Testis (tissue), 3 donors: ENCODE results near the gene PAMR1. TPM values are rescaled to one million over a fixed set of nuclear protein-coding genes. Genes with fewer than 3 reads are reported as not detected.
A peak's percentile ranks its signal among the peaks of the same experiment; 100 is the strongest.

Source experiments
- DNase-seq: peaks from one replicate; pipeline ENCODE4 v3.0.0-alpha.2; 2019
- H3K27ac ChIP-seq, 2 donors: fragments of 200-600 bp; sonication (generic); one replicate each; pipeline ENCODE4 v1.5.1; 2019
- H3K27me3 ChIP-seq: fragments of 200-600 bp; sonication (generic); one replicate; pipeline ENCODE4 v1.5.1; 2019
- H3K36me3 ChIP-seq: fragments of 200-600 bp; sonication (generic); one replicate; pipeline ENCODE4 v1.5.1; 2017; ENCODE audit warnings: low read depth; ENCODE audit errors: missing control alignments
- H3K4me1 ChIP-seq: fragments of 200-600 bp; sonication (generic); one replicate; pipeline ENCODE4 v1.5.1; 2019
- H3K4me3 ChIP-seq, 2 donors: fragments of 200-600 bp; sonication (generic); one replicate each; pipeline ENCODE4 v1.5.1; 2017 to 2019
- H3K9me3 ChIP-seq: fragments of 200-600 bp; sonication (generic); one replicate; pipeline ENCODE4 v1.5.1; 2017
- POLR2A ChIP-seq: fragments of 450-650 bp; IDR thresholded peaks from one replicate; pipeline ENCODE4 v1.6.1; 2017; ENCODE audit warnings: antibody characterized with exemption, mild to moderate bottlenecking, moderate library complexity
- WGBS, 2 donors: methylation state at CpG; one replicate each; pipeline ENCODE4 v1.1.5; 2018; 5-methylcytosine and 5-hydroxymethylcytosine counted together
- intact Hi-C: fragments of 100-400 bp; cut with DNase I; formaldehyde crosslinking; loops from one replicate; pipeline ENCODE4 v1.15.1; 2023; ENCODE audit warnings: low total_unique reads
- polyA plus RNA-seq: library from polyadenylated mRNA; stranded (reverse); fragments of 350-450 nt; fragmentation: Illumina TruSeq; extraction: RNeasy Lipid Tissue Mini Kit (QIAGEN cat#74804); gene quantifications from one replicate; pipeline ENCODE4 v1.2.3, GENCODE V29; 2014; ENCODE audit warnings: low read depth, low replicate concordance; ENCODE audit not compliant: insufficient read depth
- total RNA-seq, 2 donors: library from RNA; depleted of rRNA; stranded (reverse); fragments of >200 nt; gene quantifications; one replicate each; pipeline ENCODE4 v1.2.3, GENCODE V29; 2016
- TF ChIP-seq, protein P1 (sequence below), 3 experiments: fragments of 450-650 bp in 2 of 3; fragments of 200-600 bp in 1 of 3; sonication (generic) in 1 of 3; IDR thresholded peaks; one replicate each; pipeline ENCODE4 v1.5.1; 2016 to 2019; ENCODE audit warnings: antibody characterized with exemption in 3 of 3, mild to moderate bottlenecking in 2 of 3, moderate library complexity in 1 of 3

PAMR1 gene
- total and polyA plus RNA-seq, 3 donors from 2014 or later, result 0.55 to 13.2 (median 1.5) TPM

DNA sequence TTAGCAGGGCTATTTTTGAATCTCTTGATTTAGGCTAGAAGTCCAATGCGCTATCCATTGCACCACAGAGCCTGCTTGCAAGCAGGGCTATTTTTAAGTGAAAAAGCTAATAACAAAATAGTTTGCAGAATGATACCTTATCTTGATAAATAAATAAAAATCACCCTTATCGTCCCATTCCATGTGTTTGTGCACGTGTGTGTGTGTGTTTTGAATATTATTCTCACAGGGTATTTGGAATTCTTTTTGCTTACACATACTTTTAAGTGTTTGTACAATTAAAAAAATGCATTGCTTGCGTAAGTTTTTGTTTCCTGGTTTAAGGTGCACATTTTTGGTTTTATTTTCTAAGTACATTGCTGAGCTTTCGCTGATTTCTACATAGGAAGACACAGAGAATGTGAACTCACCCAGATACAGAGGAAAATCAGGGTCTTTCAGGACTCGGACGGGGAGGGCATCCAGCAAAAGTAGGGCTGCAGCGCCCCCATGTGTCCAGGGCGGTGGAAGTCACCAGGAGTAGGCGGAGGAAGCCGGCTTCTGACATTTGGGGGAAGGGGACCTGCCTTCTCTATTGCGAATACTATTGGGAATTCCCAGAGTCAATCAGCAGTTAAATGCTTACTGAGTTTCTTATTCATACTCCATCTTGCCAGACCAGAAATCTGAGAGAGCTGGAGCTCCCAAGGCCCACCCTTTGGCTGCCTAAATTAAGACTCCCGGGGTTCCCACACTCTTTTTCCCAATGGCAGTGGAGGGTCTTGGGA is 133.3 kb downstream of the PAMR1 start:
- 19 to 20% methylated on average over 11 to 13 of the region's 13 CpGs for WGBS, 2 donors
- no peaks in the 10 kb centered on the region for H3K9me3 ChIP-seq
- intact Hi-C loops, result loop anchor here (10.0 kb wide), 1 partner anchor 467 kb away; no protein-coding TSS in a partner anchor
- DNase-seq, result peak; percentile 86
- H3K36me3 ChIP-seq, result no peaks in the 10 kb centered on the region
- no peak overlapping the region for H3K27ac ChIP-seq
- H3K4me1 ChIP-seq, result no peaks in the 10 kb centered on the region
- TF ChIP-seq, protein P1, sequence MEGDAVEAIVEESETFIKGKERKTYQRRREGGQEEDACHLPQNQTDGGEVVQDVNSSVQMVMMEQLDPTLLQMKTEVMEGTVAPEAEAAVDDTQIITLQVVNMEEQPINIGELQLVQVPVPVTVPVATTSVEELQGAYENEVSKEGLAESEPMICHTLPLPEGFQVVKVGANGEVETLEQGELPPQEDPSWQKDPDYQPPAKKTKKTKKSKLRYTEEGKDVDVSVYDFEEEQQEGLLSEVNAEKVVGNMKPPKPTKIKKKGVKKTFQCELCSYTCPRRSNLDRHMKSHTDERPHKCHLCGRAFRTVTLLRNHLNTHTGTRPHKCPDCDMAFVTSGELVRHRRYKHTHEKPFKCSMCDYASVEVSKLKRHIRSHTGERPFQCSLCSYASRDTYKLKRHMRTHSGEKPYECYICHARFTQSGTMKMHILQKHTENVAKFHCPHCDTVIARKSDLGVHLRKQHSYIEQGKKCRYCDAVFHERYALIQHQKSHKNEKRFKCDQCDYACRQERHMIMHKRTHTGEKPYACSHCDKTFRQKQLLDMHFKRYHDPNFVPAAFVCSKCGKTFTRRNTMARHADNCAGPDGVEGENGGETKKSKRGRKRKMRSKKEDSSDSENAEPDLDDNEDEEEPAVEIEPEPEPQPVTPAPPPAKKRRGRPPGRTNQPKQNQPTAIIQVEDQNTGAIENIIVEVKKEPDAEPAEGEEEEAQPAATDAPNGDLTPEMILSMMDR (IDR thresholded peaks at IDR 0.05), result peak; percentile 46 to 84 (median 78)
- TF ChIP-seq POLR2A, result no peak
- H3K27me3 ChIP-seq, result no peaks in the 10 kb centered on the region
- no peak overlapping the region for H3K4me3 ChIP-seq

DNA sequence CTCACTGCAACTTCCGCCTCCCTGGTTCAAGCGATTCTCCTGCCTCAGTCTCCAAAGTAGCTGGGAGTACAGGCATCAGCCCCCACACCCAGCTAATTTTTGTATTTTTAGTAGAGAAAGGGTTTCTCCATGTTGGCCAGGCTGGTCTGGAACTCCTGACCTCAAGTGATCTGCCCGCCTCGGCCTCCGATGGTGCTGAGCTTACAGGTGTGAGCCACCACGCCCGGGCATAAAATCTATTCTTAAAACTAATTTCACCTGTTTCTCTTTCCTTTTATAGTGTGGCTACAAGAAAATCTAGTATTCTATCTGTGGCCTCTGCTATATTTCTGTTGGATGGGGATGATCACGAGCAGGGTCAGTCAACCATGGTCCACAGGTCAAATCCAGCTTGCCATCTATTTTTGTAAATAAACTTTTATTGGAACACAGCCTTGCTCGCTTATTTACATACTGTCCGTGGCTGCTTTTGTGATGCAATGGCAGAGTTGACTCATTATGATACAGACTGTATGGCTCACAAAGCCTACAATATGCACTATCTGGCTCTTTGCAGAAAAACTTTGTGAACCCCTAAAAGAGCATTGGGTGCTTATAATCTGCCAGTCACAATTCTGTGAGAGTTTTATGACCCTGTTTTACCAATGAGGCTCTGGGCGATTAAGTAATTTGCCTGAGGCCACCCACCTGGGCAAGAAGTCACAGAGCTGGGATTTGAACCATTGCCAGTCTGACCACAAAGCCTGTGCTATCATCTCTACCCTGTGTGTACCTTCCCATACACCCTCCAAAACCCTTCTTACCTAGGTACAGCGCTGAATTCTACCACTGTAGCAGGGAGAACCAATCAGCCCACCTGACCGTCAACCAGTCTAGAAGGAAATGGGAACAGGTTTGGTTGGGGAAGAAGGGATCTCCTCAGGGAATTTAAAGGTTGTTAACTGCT is 134.4 kb downstream of the PAMR1 start:
- Histone ChIP-seq H3K9me3 (no peaks in the 10 kb centered on the region), H3K4me1 (no peaks in the 10 kb centered on the region), H3K36me3 (no peaks in the 10 kb centered on the region), H3K4me3 (no peak overlapping the region), H3K27me3 (no peaks in the 10 kb centered on the region), H3K27ac (no peak overlapping the region)
- DNase-seq, result no peak
- 88 to 91% methylated on average over 13 of the region's 13 CpGs for WGBS, 2 donors
- no peak for TF ChIP-seq POLR2A
- TF ChIP-seq, protein P1 (IDR thresholded peaks at IDR 0.05), result no peak
- intact Hi-C loops, result loop anchor here (10.0 kb wide), 1 partner anchor 466 kb away; no protein-coding TSS in a partner anchor

DNA sequence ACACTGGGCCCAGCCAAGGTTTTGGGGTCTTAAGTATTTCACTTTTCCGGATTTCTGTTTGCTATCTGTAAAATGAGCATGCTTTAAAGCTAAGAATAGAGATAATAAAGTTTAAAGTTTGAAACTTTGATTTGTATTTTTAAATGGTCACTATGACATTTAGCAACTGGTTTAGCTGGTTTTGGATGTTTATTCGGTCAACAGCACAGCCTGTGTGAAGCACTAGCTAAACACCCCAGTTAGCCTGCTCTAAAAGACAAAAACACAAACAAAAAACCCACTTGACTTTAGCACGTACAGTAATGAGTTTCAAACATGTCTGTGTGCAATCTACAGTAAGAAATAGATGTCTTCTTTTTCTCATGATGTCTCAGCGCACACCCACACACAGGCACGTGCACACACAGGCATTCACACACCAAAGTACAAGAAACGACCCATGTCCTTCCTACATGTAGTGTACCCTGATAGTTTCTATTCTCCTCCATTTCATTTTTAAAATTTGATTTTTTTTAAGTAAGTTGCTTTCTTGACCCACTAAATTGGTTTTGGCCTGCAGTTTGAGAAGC is 135.4 kb downstream of the PAMR1 start:
- no peak overlapping the region for H3K27ac ChIP-seq

DNA sequence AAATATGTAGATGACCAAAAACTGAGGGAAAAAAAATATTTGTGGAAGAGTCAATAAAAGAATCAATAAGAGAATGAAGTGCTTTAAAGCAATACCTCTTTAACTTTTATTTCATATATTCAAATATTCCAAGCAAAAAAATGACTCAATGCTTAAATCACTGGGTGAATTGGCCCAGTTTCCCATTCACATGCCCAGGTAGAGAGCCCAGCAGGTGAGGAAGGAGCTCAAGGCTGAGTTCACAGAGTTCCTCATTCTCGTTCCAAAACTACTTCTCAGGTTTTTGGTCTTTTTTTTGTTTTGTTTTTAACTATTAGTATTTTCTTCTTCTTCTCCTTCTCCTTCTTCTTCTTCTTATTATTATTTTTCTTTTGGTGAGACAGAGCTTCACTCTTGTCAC is 136.3 kb downstream of the PAMR1 start:
- no peak for TF ChIP-seq POLR2A
- TF ChIP-seq, protein P1 (IDR thresholded peaks at IDR 0.05), result no peak
- Histone ChIP-seq H3K4me3 (no peak overlapping the region), H3K36me3 (no peaks in the 10 kb centered on the region), H3K27ac (no peak overlapping the region), H3K27me3 (no peaks in the 10 kb centered on the region), H3K9me3 (no peaks in the 10 kb centered on the region), H3K4me1 (no peaks in the 10 kb centered on the region)
- intact Hi-C loops, result no loop called here
- DNase-seq, result no peak
- WGBS, 2 donors, result 90% methylated on average over 1 of the region's 1 CpG

More for the DNA sequence above, 135.4 kb downstream of the PAMR1 start:
- no peaks in the 10 kb centered on the region for H3K27me3 ChIP-seq
- intact Hi-C loops, result loop anchor here (10.0 kb wide), 1 partner anchor 465 kb away; no protein-coding TSS in a partner anchor
- H3K9me3 ChIP-seq, result no peaks in the 10 kb centered on the region
- DNase-seq, result no peak
- H3K4me1 ChIP-seq, result no peaks in the 10 kb centered on the region
- H3K36me3 ChIP-seq, result no peaks in the 10 kb centered on the region
- no peak overlapping the region for H3K4me3 ChIP-seq
- WGBS, 2 donors, result 77 to 89% methylated on average over 6 of the region's 6 CpGs
- TF ChIP-seq POLR2A, result no peak
- TF ChIP-seq, protein P1 (IDR thresholded peaks at IDR 0.05), result no peak
